ENCODE data around the gene FAM204A. TPM values are rescaled to one million over a fixed set of nuclear protein-coding genes. Genes with fewer than 3 reads are reported as not detected.

Gene FAM204A
- total and polyA plus RNA-seq, 2 of the 13 experiments (the other 11 are each of a cell fraction or from before 2014, with no cell fraction given): 9.2 to 61.0 TPM

- TF ChIP-seq ZBTB40 (IDR thresholded peaks at IDR 0.05) (no peak), ZBTB40 (CRISPR knock-in tag; IDR thresholded peaks at IDR 0.05) (no peak), TEAD2 (CRISPR knock-in tag; IDR thresholded peaks at IDR 0.05) (no peak), IRF1 (CRISPR knock-in tag; IDR thresholded peaks at IDR 0.05; ENCODE audit: low read depth) (no peak), GMEB2 (CRISPR knock-in tag; IDR thresholded peaks at IDR 0.05; ENCODE audit: low read depth) (no peak), RBFOX2 (IDR thresholded peaks at IDR 0.05; ENCODE audit: low read depth, low read length) (no peak), SNAI1 (CRISPR knock-in tag; IDR thresholded peaks at IDR 0.05; ENCODE audit: borderline replicate concordance) (no peak)
Observed at GRCh38 chr10:118365702-118366101, 23.6 kb upstream of the FAM204A start (continued).
